HG03354 (cell line): ENCODE measurements around the gene NPEPPS.
"Not testable (repeated sequence)": the region's sequence is repeated elsewhere in the genome, so short reads cannot be mapped to it uniquely, and the experiment has no call there.

ENCODE experiments used
- ATAC-seq: cut with Tn5 transposase; IDR thresholded peaks from one replicate; pipeline ENCODE4 v1.9.1; 2021; ENCODE audit warnings: mild to moderate bottlenecking; ENCODE audit not compliant: unreplicated experiment, poor library complexity, severe bottlenecking

Gene NPEPPS

GRCh38 chr17:47556108-47556507 is 25.2 kb downstream of the NPEPPS start:
- ATAC-seq: not testable (repeated sequence)

GRCh38 chr17:47560517-47561043 is 29.7 kb downstream of the NPEPPS start:
- ATAC-seq: not testable (repeated sequence)

- ATAC-seq: not testable (repeated sequence)
Measured at GRCh38 chr17:47561698-47562405, 30.9 kb downstream of the NPEPPS start.

- not testable (repeated sequence) for ATAC-seq
Measured at GRCh38 chr17:47562406-47562705, 31.4 kb downstream of the NPEPPS start.

GRCh38 chr17:47567261-47567660 is 36.4 kb downstream of the NPEPPS start:
- ATAC-seq: not testable (repeated sequence)

GRCh38 chr17:47572561-47572960 is 41.7 kb downstream of the NPEPPS start:
- ATAC-seq: not testable (repeated sequence)

GRCh38 chr17:47582416-47582815 is 51.5 kb downstream of the NPEPPS start:
- not testable (repeated sequence) for ATAC-seq

GRCh38 chr17:47586378-47587055 is 55.6 kb downstream of the NPEPPS start:
- ATAC-seq: not testable (repeated sequence)

- not testable (repeated sequence) for ATAC-seq
Measured at GRCh38 chr17:47593522-47593921, 62.6 kb downstream of the NPEPPS start.

GRCh38 chr17:47603830-47604597 is 73.1 kb downstream of the NPEPPS start:
- no peak for ATAC-seq

- no peak for ATAC-seq
Measured at GRCh38 chr17:47604598-47604927, 73.7 kb downstream of the NPEPPS start.

- ATAC-seq: no peak
Measured at GRCh38 chr17:47605011-47605410, 74.1 kb downstream of the NPEPPS start.

GRCh38 chr17:47607481-47607880 is 76.6 kb downstream of the NPEPPS start:
- ATAC-seq: no peak

GRCh38 chr17:47611372-47612350 is 80.8 kb downstream of the NPEPPS start:
- ATAC-seq: no peak

GRCh38 chr17:47615766-47616424 is 85.0 kb downstream of the NPEPPS start:
- ATAC-seq: no peak

GRCh38 chr17:47618410-47618809 is 87.5 kb downstream of the NPEPPS start:
- no peak for ATAC-seq

- ATAC-seq: no peak
Measured at GRCh38 chr17:47620503-47621245, 89.8 kb downstream of the NPEPPS start.
